GM23248 (cell line): Measurements from ENCODE around the gene SPAG17. TPM values are rescaled to one million over a fixed set of nuclear protein-coding genes. Genes with fewer than 3 reads are reported as not detected.
A peak's percentile ranks its signal among the peaks of the same experiment; 100 is the strongest.

ENCODE experiments used
- DNase-seq: peaks from one replicate; pipeline ENCODE4 v3.0.0-alpha.2; 2015
- H2AFZ ChIP-seq: fragments of 200-600 bp; sonication (generic); 2 replicates; pipeline ENCODE4 v1.6.1; 2016; ENCODE audit warnings: antibody characterized with exemption
- H3F3A ChIP-seq: fragments of 200-600 bp; sonication (generic); 2 replicates; pipeline ENCODE4 v1.6.1; 2016; ENCODE audit warnings: mild to moderate bottlenecking, antibody characterized with exemption, mixed run types; ENCODE audit not compliant: insufficient read depth
- H3K27ac ChIP-seq: fragments of 200-600 bp; sonication (generic); 2 replicates; pipeline ENCODE4 v1.5.1; 2016; ENCODE audit warnings: mild to moderate bottlenecking
- H3K27me3 ChIP-seq: fragments of 200-600 bp; sonication (generic); replicated peaks from 2 replicates; pipeline ENCODE4 v1.6.1; 2016; ENCODE audit warnings: mild to moderate bottlenecking; ENCODE audit not compliant: insufficient read depth
- H3K36me3 ChIP-seq: fragments of 200-600 bp; sonication (generic); 2 replicates; pipeline ENCODE4 v1.6.1; 2016; ENCODE audit warnings: low read depth, mild to moderate bottlenecking
- H3K4me1 ChIP-seq: fragments of 200-600 bp; sonication (generic); 2 replicates; pipeline ENCODE4 v1.6.1; 2016; ENCODE audit warnings: mild to moderate bottlenecking; ENCODE audit not compliant: insufficient read depth
- H3K4me2 ChIP-seq: fragments of 200-600 bp; sonication (generic); one replicate; pipeline ENCODE4 v1.6.1; 2016; ENCODE audit warnings: mild to moderate bottlenecking; ENCODE audit not compliant: unreplicated experiment
- H3K4me3 ChIP-seq: fragments of 200-600 bp; sonication (generic); 2 replicates; pipeline ENCODE4 v1.5.1; 2016; ENCODE audit warnings: mild to moderate bottlenecking
- H3K79me2 ChIP-seq: fragments of 200-600 bp; sonication (generic); 2 replicates; pipeline ENCODE4 v1.6.1; 2016; ENCODE audit warnings: mild to moderate bottlenecking; ENCODE audit not compliant: insufficient read depth
- H3K9ac ChIP-seq: fragments of 200-600 bp; sonication (generic); 2 replicates; pipeline ENCODE4 v1.6.1; 2016; ENCODE audit warnings: mild to moderate bottlenecking
- H3K9me2 ChIP-seq: fragments of 200-600 bp; sonication (generic); 2 replicates; pipeline ENCODE4 v1.6.1; 2016; ENCODE audit warnings: mixed run types, mild to moderate bottlenecking, moderate library complexity; ENCODE audit not compliant: insufficient read depth
- H3K9me3 ChIP-seq: fragments of 200-600 bp; sonication (generic); one replicate; pipeline ENCODE4 v1.6.1; 2017; ENCODE audit warnings: low read depth
- H4K20me1 ChIP-seq: fragments of 200-600 bp; sonication (generic); 2 replicates; pipeline ENCODE4 v1.6.0; 2016; ENCODE audit not compliant: insufficient read depth
- EZH2 ChIP-seq: fragments of 200-600 bp; sonication (generic); IDR thresholded peaks from 2 replicates; pipeline ENCODE4 v1.6.1; 2018; ENCODE audit warnings: antibody characterized with exemption, mild to moderate bottlenecking; ENCODE audit not compliant: insufficient read depth, poor library complexity, severe bottlenecking
- EZH2phosphoT487 ChIP-seq: fragments of 200-600 bp; sonication (generic); IDR thresholded peaks from 2 replicates; pipeline ENCODE4 v1.6.1; 2018; ENCODE audit warnings: antibody characterized with exemption, moderate library complexity, mild to moderate bottlenecking, low read depth; ENCODE audit not compliant: insufficient read depth
- WGBS, 2 experiments: methylation state at CpG; one replicate each; pipeline ENCODE4 v1.1.6; 2015 to 2017; ENCODE audit warnings: low lambda C conversion rate in 2 of 2, low coverage in 1 of 2; ENCODE audit errors: missing lambda C conversion rate in 2 of 2; 5-methylcytosine and 5-hydroxymethylcytosine counted together
- in situ Hi-C: fragments of 300-500 bp; cut with MboI; formaldehyde crosslinking; loops from 2 replicates; pipeline ENCODE4 v1.15.0; 2020
- polyA plus RNA-seq: library from polyadenylated mRNA; unstranded; fragments of >200 nt; fragmentation: Nextera tagmentation; extraction: Ambion mirVana; gene quantifications from 2 replicates; pipeline ENCODE4 v1.2.1, GENCODE V29; 2016
- total RNA-seq: library from RNA; depleted of rRNA; stranded (reverse); fragments of >200 nt; shearing (Covaris generic); gene quantifications from 2 replicates; pipeline ENCODE4 v1.2.3, GENCODE V29; 2014

The SPAG17 gene
- total and polyA plus RNA-seq, 2 experiments from 2014 or later: 0.15 TPM; not detected in 1

DNA sequence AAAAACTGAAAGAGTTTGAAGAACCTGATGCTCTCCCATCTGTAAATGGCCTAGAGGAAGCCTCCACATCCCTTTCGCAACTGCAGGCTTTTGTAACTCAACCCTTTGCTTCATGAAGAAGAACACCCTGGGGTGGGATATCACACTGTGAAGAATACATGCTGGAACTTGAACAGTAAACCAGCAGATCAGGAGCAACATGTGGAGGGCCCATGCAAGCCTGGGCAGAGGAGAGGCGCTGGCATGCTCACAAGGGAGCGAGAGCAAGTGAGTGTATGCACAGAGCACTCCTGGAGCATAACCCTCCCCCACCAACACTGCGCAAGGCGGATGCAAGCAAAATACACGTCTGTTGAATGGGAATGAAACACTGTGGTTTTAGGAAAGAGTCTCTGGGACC lies 24.6 kb upstream of the SPAG17 start:
- in situ Hi-C loops: no loop called here
- no peak overlapping the region for H3K27ac ChIP-seq
- 70 to 85% methylated on average over 5 to 6 of the region's 6 CpGs for WGBS, 2 experiments
- H4K20me1 ChIP-seq: no peaks in the 10 kb centered on the region
- no peak for TF ChIP-seq EZH2phosphoT487
- TF ChIP-seq EZH2: no peak
- H3K36me3 ChIP-seq: no peaks in the 10 kb centered on the region
- no peak for DNase-seq
- H3K9me2 ChIP-seq: no peaks in the 10 kb centered on the region
- H3K9me3 ChIP-seq: no peaks in the 10 kb centered on the region
- no peak overlapping the region for H3K4me3 ChIP-seq
- H3K4me2 ChIP-seq: no peak overlapping the region
- no peak overlapping the region for H2AFZ ChIP-seq
- no peak overlapping the region for H3K9ac ChIP-seq
- no peaks in the 10 kb centered on the region for H3F3A ChIP-seq
- H3K27me3 ChIP-seq: no peaks in the 10 kb centered on the region
- H3K79me2 ChIP-seq: no peaks in the 10 kb centered on the region
- H3K4me1 ChIP-seq: no peaks in the 10 kb centered on the region

DNA sequence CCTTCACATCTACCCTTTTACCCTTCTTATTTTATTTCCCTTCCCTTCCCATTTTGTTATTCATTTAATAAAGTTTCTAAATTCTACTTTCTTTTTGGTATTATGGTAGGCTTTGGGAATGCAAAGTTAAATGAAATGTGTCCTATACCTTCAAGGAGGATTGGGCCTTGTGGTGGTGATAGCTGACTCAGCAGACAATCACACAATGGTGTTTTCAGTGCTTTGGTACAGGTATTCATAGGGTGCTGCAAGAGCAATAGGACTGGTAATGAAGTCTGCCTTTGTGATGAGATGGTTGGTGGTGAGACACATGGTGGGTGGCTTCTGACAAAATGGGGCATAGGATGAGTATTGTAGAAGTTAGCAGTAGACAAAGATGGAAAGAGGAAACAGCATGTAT lies 21.9 kb upstream of the SPAG17 start:
- no peak overlapping the region for H3K4me3 ChIP-seq
- TF ChIP-seq EZH2phosphoT487 (no peak), EZH2 (no peak)
- H3K4me1 ChIP-seq: 0 out of 2 replicates have a peak, but pooled peaks cover 3% of the 10 kb centered on the region
- no peaks in the 10 kb centered on the region for H3K36me3 ChIP-seq
- no peaks in the 10 kb centered on the region for H3K9me2 ChIP-seq
- no peak overlapping the region for H3K9ac ChIP-seq
- no peaks in the 10 kb centered on the region for H3K27me3 ChIP-seq
- H3K79me2 ChIP-seq: no peaks in the 10 kb centered on the region
- H3K4me2 ChIP-seq: no peak overlapping the region
- H3K9me3 ChIP-seq: no peaks in the 10 kb centered on the region
- H3F3A ChIP-seq: no peaks in the 10 kb centered on the region
- no peaks in the 10 kb centered on the region for H4K20me1 ChIP-seq
- no peak overlapping the region for H2AFZ ChIP-seq
- DNase-seq: no peak
- in situ Hi-C loops: no loop called here
- H3K27ac ChIP-seq: no peak overlapping the region

- no peaks in the 10 kb centered on the region for H3K27me3 ChIP-seq
- no peaks in the 10 kb centered on the region for H3K9me3 ChIP-seq
- in situ Hi-C loops: no loop called here
- no peaks in the 10 kb centered on the region for H4K20me1 ChIP-seq
- H3K79me2 ChIP-seq: no peaks in the 10 kb centered on the region
- H3K4me2 ChIP-seq: no peak overlapping the region
- H3K4me1 ChIP-seq: 0 out of 2 replicates have a peak, but pooled peaks cover 3% of the 10 kb centered on the region
- no peaks in the 10 kb centered on the region for H3F3A ChIP-seq
- no peaks in the 10 kb centered on the region for H3K9me2 ChIP-seq
- no peaks in the 10 kb centered on the region for H3K36me3 ChIP-seq
- no peak for DNase-seq
- no peak overlapping the region for H2AFZ ChIP-seq
- no peak overlapping the region for H3K27ac ChIP-seq
- no peak overlapping the region for H3K4me3 ChIP-seq
- no peak for TF ChIP-seq EZH2
- TF ChIP-seq EZH2phosphoT487: no peak
- H3K9ac ChIP-seq: no peak overlapping the region
Measured at GRCh38 chr1:118204648-118205047, 19.6 kb upstream of the SPAG17 start.

DNA sequence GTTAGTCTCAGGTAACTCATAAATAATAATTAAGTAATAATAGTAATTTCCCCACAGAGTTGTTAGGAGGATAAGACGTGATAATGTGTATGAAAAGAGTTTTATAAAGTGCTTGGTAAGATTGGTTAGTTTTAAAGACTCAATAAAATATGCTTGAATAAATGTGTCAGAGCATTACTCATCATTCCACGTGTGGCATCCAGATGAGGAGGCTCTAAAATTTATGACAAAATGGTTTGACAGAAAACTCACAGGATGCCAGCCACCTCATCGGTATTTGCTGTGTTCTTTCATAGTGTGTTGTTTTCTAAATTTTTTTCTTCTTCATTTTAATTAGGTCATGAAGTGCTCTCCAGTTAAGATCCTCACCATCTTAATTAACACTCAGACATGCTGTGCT lies 19.1 kb upstream of the SPAG17 start:
- H3K4me3 ChIP-seq: no peak overlapping the region
- in situ Hi-C loops: no loop called here
- H3K4me1 ChIP-seq: 0 out of 2 replicates have a peak, but pooled peaks cover 3% of the 10 kb centered on the region
- H3K36me3 ChIP-seq: no peaks in the 10 kb centered on the region
- no peaks in the 10 kb centered on the region for H4K20me1 ChIP-seq
- no peaks in the 10 kb centered on the region for H3F3A ChIP-seq
- H2AFZ ChIP-seq: no peak overlapping the region
- H3K27me3 ChIP-seq: no peaks in the 10 kb centered on the region
- no peaks in the 10 kb centered on the region for H3K9me2 ChIP-seq
- WGBS, 2 experiments: 4 to 8% methylated on average over 3 of the region's 3 CpGs
- H3K9me3 ChIP-seq: no peaks in the 10 kb centered on the region
- H3K9ac ChIP-seq: no peak overlapping the region
- TF ChIP-seq EZH2: no peak
- no peak for TF ChIP-seq EZH2phosphoT487
- no peaks in the 10 kb centered on the region for H3K79me2 ChIP-seq
- no peak overlapping the region for H3K27ac ChIP-seq
- peak; percentile 53 for DNase-seq
- H3K4me2 ChIP-seq: no peak overlapping the region

DNA sequence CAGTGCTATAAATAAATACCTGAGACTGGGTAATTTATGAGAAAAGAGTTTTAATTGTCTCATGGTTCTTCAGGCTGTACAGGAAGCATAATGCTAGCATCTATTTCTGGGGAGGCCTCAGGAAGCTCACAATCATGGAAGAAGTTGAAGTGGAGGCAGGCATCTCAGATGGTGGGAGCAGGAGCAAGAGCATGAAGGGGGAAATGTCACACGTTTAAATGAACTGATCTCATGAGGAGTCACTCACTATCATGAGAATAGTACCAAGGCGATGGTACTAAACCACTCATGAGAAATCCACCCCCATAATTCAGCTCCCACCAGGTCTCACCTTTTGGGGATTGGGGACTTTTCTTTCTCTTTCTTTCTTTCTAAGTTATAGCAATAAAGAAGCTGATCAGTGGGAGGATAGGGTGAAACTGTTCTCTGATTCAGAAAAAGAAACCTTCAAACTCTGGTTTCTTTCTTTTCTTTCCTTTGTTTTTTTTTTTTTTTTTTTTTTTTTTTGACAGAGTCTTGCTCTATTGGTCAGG lies 17.1 kb upstream of the SPAG17 start:
- no peak for TF ChIP-seq EZH2phosphoT487
- no peak for TF ChIP-seq EZH2
- Histone ChIP-seq H3K4me2 (no peak overlapping the region), H3K36me3 (no peaks in the 10 kb centered on the region), H3K9ac (no peak overlapping the region), H3K27me3 (no peaks in the 10 kb centered on the region), H3K4me3 (no peak overlapping the region), H3K4me1 (0 out of 2 replicates have a peak, but pooled peaks cover 3% of the 10 kb centered on the region), H3F3A (no peaks in the 10 kb centered on the region), H3K27ac (no peak overlapping the region), H2AFZ (no peak overlapping the region), H3K79me2 (no peaks in the 10 kb centered on the region), H4K20me1 (no peaks in the 10 kb centered on the region), H3K9me3 (no peaks in the 10 kb centered on the region), H3K9me2 (no peaks in the 10 kb centered on the region)
- WGBS, 2 experiments: 46 to 53% methylated on average over 2 of the region's 2 CpGs
- in situ Hi-C loops: no loop called here
- DNase-seq: no peak
